GM12878 (cell line): Measurements from ENCODE around the gene SERPINE2. TPM values are rescaled to one million over a fixed set of nuclear protein-coding genes. Genes with fewer than 3 reads are reported as not detected.

Experiments used
- ATAC-seq: fragments of 200-7000 bp; cut with Tn5 transposase; 3 replicates; pipeline ENCODE4 v1.9.1; 2020; ENCODE audit warnings: mild to moderate bottlenecking, moderate library complexity
- BruUV-seq: library from RNA; stranded (reverse); fragments of 400-500 nt; replicated peaks from 2 replicates; lab custom pipeline; 2021; lab: Mats Ljungman, UMichigan
- CTCF ChIA-PET: fragments of 300-600 bp; sonication (Branson Sonifier 250); formaldehyde crosslinking; extraction: SDS; loops from one replicate; lab custom pipeline; 2021; ENCODE audit warnings: inconsistent platforms; lab: Yijun Ruan, JAX
- POLR2A ChIA-PET: fragments of 350-600 bp; formaldehyde crosslinking; extraction: SDS; loops from one replicate; lab custom pipeline; 2021; ENCODE audit warnings: inconsistent platforms; lab: Charles Lee
- RAD21 ChIA-PET: fragments of 300-600 bp; sonication (Branson Sonifier 250); formaldehyde crosslinking; loops from one replicate; lab custom pipeline; 2023; ENCODE audit warnings: antibody characterized with exemption; ENCODE audit not compliant: unreplicated experiment; lab: Charles Lee
- SMC1A ChIA-PET: fragments of 300-600 bp; sonication (Branson Sonifier 250); formaldehyde crosslinking; loops from one replicate; lab custom pipeline; 2023; ENCODE audit not compliant: unreplicated experiment, uncharacterized antibody; lab: Charles Lee
- DNase-seq: peaks from one replicate; pipeline ENCODE4 v3.0.0-alpha.2; 2011; ENCODE audit warnings: low read depth, low spot score
- FAIRE-seq: peaks from 3 replicates; lab custom pipeline; 2011; peaks lifted over from hg19 to GRCh38; lab: Jason Lieb, UNC
- H2AFZ ChIP-seq: 2 replicates; pipeline ENCODE4 v1.6.0; 2011; ENCODE audit warnings: low read depth, low read length, control low read depth; ENCODE audit not compliant: control insufficient read depth
- H3K27ac ChIP-seq: 2 replicates; pipeline ENCODE4 v1.5.1; 2011; ENCODE audit warnings: control low read depth; ENCODE audit not compliant: control insufficient read depth, insufficient read depth
- H3K27me3 ChIP-seq, 2 experiments: replicated peaks in 1 of 2; 2 replicates each; pipeline versions ENCODE4 v1.6.0 to v1.6.1; 2011; ENCODE audit warnings: low read length in 1 of 2; ENCODE audit not compliant: control insufficient read depth in 2 of 2, insufficient read depth in 2 of 2
- H3K36me3 ChIP-seq, 2 experiments: 2 replicates each; pipeline ENCODE4 v1.5.1; 2011; ENCODE audit warnings: low read length in 1 of 2; ENCODE audit not compliant: control insufficient read depth in 2 of 2, insufficient read depth in 2 of 2
- H3K4me1 ChIP-seq: 2 replicates; pipeline ENCODE4 v1.6.1; 2011; ENCODE audit warnings: mild to moderate bottlenecking, low read length, moderate library complexity, mixed read lengths; ENCODE audit not compliant: control insufficient read depth, insufficient read depth
- H3K4me2 ChIP-seq: 2 replicates; pipeline ENCODE4 v1.6.0; 2011; ENCODE audit warnings: control low read depth; ENCODE audit not compliant: control insufficient read depth, insufficient read depth
- H3K4me3 ChIP-seq: fragments of 200-600 bp; sonication (generic); 2 replicates; pipeline ENCODE4 v1.5.1; 2016
- H3K79me2 ChIP-seq: 2 replicates; pipeline ENCODE4 v1.6.0; 2011; ENCODE audit warnings: low read length; ENCODE audit not compliant: control insufficient read depth, insufficient read depth
- H3K9ac ChIP-seq: 2 replicates; pipeline ENCODE4 v1.8.0; 2011; ENCODE audit warnings: low read length, control low read depth, mixed read lengths; ENCODE audit not compliant: control insufficient read depth, insufficient read depth
- H3K9me3 ChIP-seq: replicated peaks from 3 replicates; pipeline ENCODE4 v1.5.1; 2011; ENCODE audit warnings: mild to moderate bottlenecking, low read length; ENCODE audit not compliant: control insufficient read depth, insufficient read depth
- H4K20me1 ChIP-seq: 2 replicates; pipeline ENCODE4 v1.6.0; 2011; ENCODE audit not compliant: control insufficient read depth, insufficient read depth
- ATF3 ChIP-seq: IDR thresholded peaks from 2 replicates; pipeline ENCODE4 v1.6.1; 2011; ENCODE audit warnings: low read depth, mild to moderate bottlenecking, low read length, moderate library complexity, borderline replicate concordance; ENCODE audit errors: extremely low read depth
- BHLHE40 ChIP-seq, 2 experiments: fragments of 450-650 bp in 1 of 2; IDR thresholded peaks; 2 replicates each; pipeline ENCODE4 v1.6.1; 2011 to 2017; ENCODE audit warnings: low read depth in 2 of 2, borderline replicate concordance in 1 of 2, improper control_type of control experiment in 1 of 2, low read length in 1 of 2, mild to moderate bottlenecking in 1 of 2
- E2F8 ChIP-seq: fragments of 450-650 bp; IDR thresholded peaks from 2 replicates; pipeline ENCODE4 v1.6.1; 2018; ENCODE audit warnings: mild to moderate bottlenecking, low read depth, moderate library complexity; ENCODE audit not compliant: partially characterized antibody
- E4F1 ChIP-seq: fragments of 450-650 bp; IDR thresholded peaks from 2 replicates; pipeline ENCODE4 v1.6.1; 2018; ENCODE audit warnings: borderline replicate concordance, mild to moderate bottlenecking; ENCODE audit not compliant: partially characterized antibody
- ELK1 ChIP-seq: IDR thresholded peaks from 2 replicates; pipeline ENCODE4 v1.6.1; 2012; ENCODE audit warnings: low read depth, low read length, improper control_type of control experiment
- ESRRA ChIP-seq: IDR thresholded peaks from 2 replicates; pipeline ENCODE4 v1.6.1; 2012; ENCODE audit warnings: mild to moderate bottlenecking, low read length, improper control_type of control experiment
- FOXM1 ChIP-seq: IDR thresholded peaks from 2 replicates; pipeline ENCODE4 v1.6.1; 2012; ENCODE audit warnings: low read depth, mild to moderate bottlenecking, inconsistent platforms, low read length, moderate library complexity
- NR2F1 ChIP-seq: fragments of 450-650 bp; conservative IDR thresholded peaks from 2 replicates; pipeline ENCODE4 v1.6.1; 2017; ENCODE audit warnings: mild to moderate bottlenecking
- POLR2AphosphoS5 ChIP-seq: IDR thresholded peaks from 2 replicates; pipeline ENCODE4 v1.6.1; 2011; ENCODE audit warnings: mild to moderate bottlenecking, low read length, inconsistent platforms
- SP1 ChIP-seq: IDR thresholded peaks from one replicate; pipeline ENCODE4 v1.6.1; 2011; ENCODE audit warnings: low read depth, low read length
- WGBS: methylation state at CpG from one replicate; pipeline ENCODE4 v1.1.6; 2016; ENCODE audit warnings: low lambda C conversion rate; ENCODE audit not compliant: insufficient replicate concordance, insufficient coverage; ENCODE audit errors: missing lambda C conversion rate; 5-methylcytosine and 5-hydroxymethylcytosine counted together
- in situ Hi-C: fragments of 300-500 bp; cut with MboI; formaldehyde crosslinking; loops from 9 replicates; pipeline ENCODE4 v1.14.3; 2018; ENCODE audit warnings: mixed read lengths
- intact Hi-C: fragments of 100-400 bp; cut with micrococcal nuclease; formaldehyde crosslinking; loops from one replicate; pipeline ENCODE4 v1.14.2; 2022; ENCODE audit not compliant: unreplicated experiment
- polyA plus RNA-seq, 11 experiments: library from polyadenylated mRNA; depleted of rRNA in 4 of 11; unstranded in 6 of 11; stranded (reverse) in 5 of 11; fragments of >200 nt; fragmentation: Nextera tagmentation in 4 of 11; fragmentation: Illumina TruSeq in 1 of 11; extraction: Ambion mirVana in 4 of 11; extraction: Trizol in 1 of 11; gene quantifications; 1 replicate in 1 of 11; 2 replicates in 10 of 11; pipeline versions ENCODE4 v1.2.1 to v1.2.3, GENCODE V29; 2011 to 2016; ENCODE audit warnings: inconsistent platforms in 2 of 11, missing spikeins in 2 of 11, low read depth in 1 of 11
- total RNA-seq, 4 experiments: library from RNA; depleted of rRNA in 3 of 4; stranded (reverse); fragments of >200 nt in 3 of 4; fragmentation: Illumina TruSeq in 1 of 4; extraction: Trizol in 1 of 4; gene quantifications; 2 replicates each; pipeline versions ENCODE4 v1.2.1 to v1.2.3, GENCODE V29; 2013 to 2021
- TF ChIP-seq, protein P1 (sequence below): IDR thresholded peaks from 2 replicates; pipeline ENCODE4 v1.6.1; 2012; ENCODE audit warnings: mild to moderate bottlenecking, low read depth, low read length

SERPINE2 gene
- total and polyA plus RNA-seq, 10 of the 15 experiments (the other 5 are each of a cell fraction or from before 2014, with no cell fraction given) = 0.18 to 1.7 (median 0.39) TPM

DNA sequence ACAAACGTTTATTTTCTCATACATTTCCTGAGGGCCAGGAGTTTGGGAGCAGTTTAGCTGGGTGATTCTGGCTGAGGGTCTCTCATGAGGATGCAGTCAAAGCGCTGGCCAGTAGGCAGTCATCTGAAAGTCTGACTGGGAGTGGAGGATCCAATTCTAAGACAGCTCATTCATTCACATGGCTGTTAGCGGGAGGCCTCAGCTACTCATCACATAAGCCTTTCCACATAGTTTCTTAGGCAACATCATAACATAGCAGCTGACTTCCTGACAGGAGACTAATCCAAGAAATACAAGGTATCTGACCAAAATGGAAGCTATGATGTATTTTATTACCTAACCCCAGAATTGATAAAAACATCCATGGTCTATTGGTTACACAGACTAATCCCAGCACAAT is 84.7 kb downstream of the SERPINE2 start:
- BruUV-seq = no TSS peak
- H3K9ac ChIP-seq = no peak overlapping the region
- WGBS = 67% methylated on average over 3 of the region's 3 CpGs
- ChIA-PET RAD21 (interaction anchor here (1.5 kb wide), 1 partner anchor 57 kb away, joined by 4 read pairs; no protein-coding TSS in a partner anchor), SMC1A (interaction anchor here (1.0 to 1.7 kb wide), 7 partner anchors 9 to 191 kb away, joined by 3 to 7 read pairs (median 4); no protein-coding TSS in a partner anchor), CTCF (interaction anchor here (2.9 to 4.8 kb wide), 2 partner anchors 9 to 15 kb away, joined by 15 to 48 read pairs; partner anchors contain the start of gene WDFY1), POLR2A (interaction anchor here (0.5 to 2.5 kb wide), 3 partner anchors 9 to 1915 kb away, joined by 4 to 8 read pairs (median 7); partner anchors contain the start of gene WDFY1)
- peaks cover 47% of the 10 kb centered on the region for H3K4me1 ChIP-seq
- FAIRE-seq (no peak), DNase-seq (no peak), ATAC-seq (no peak)
- peaks cover 22% of the 10 kb centered on the region for H3K79me2 ChIP-seq
- H3K4me2 ChIP-seq = no peak overlapping the region
- H3K27me3 ChIP-seq = no peaks in the 10 kb centered on the region
- no peak overlapping the region for H3K4me3 ChIP-seq
- no peak overlapping the region for H3K27ac ChIP-seq
- H3K9me3 ChIP-seq = no peaks in the 10 kb centered on the region
- H4K20me1 ChIP-seq = no peaks in the 10 kb centered on the region
- in situ Hi-C loops (loop anchor here (10.0 kb wide), 1 partner anchor 630 kb away; the partner anchor contains the start of gene CUL3), intact Hi-C loops (no loop called here)
- no peak overlapping the region for H2AFZ ChIP-seq
- H3K36me3 ChIP-seq = peaks cover 0 to 1% of the 10 kb centered on the region in 2 experiments; a peak in 1 of 4 replicates
- TF ChIP-seq ESRRA = no peak
- TF ChIP-seq ATF3 = no peak
- no peak for TF ChIP-seq E4F1
- TF ChIP-seq E2F8 = no peak
- TF ChIP-seq NR2F1 = no peak
- TF ChIP-seq POLR2AphosphoS5 = no peak
- no peak for TF ChIP-seq SP1
- TF ChIP-seq, protein P1, sequence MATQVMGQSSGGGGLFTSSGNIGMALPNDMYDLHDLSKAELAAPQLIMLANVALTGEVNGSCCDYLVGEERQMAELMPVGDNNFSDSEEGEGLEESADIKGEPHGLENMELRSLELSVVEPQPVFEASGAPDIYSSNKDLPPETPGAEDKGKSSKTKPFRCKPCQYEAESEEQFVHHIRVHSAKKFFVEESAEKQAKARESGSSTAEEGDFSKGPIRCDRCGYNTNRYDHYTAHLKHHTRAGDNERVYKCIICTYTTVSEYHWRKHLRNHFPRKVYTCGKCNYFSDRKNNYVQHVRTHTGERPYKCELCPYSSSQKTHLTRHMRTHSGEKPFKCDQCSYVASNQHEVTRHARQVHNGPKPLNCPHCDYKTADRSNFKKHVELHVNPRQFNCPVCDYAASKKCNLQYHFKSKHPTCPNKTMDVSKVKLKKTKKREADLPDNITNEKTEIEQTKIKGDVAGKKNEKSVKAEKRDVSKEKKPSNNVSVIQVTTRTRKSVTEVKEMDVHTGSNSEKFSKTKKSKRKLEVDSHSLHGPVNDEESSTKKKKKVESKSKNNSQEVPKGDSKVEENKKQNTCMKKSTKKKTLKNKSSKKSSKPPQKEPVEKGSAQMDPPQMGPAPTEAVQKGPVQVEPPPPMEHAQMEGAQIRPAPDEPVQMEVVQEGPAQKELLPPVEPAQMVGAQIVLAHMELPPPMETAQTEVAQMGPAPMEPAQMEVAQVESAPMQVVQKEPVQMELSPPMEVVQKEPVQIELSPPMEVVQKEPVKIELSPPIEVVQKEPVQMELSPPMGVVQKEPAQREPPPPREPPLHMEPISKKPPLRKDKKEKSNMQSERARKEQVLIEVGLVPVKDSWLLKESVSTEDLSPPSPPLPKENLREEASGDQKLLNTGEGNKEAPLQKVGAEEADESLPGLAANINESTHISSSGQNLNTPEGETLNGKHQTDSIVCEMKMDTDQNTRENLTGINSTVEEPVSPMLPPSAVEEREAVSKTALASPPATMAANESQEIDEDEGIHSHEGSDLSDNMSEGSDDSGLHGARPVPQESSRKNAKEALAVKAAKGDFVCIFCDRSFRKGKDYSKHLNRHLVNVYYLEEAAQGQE = no peak
- TF ChIP-seq FOXM1 = no peak
- no peak for TF ChIP-seq BHLHE40 (IDR thresholded peaks at IDR 0.05; ENCODE audit: borderline replicate concordance in 1 of 2, low read depth in 2 of 2, low read length in 1 of 2)
- no peak for TF ChIP-seq ELK1
